Lower leg skin (tissue), 4 donors: Measurements from ENCODE around the gene EDA. TPM values are rescaled to one million over a fixed set of nuclear protein-coding genes. Genes with fewer than 3 reads are reported as not detected.
"Not testable (repeated sequence)": the region's sequence is repeated elsewhere in the genome, so short reads cannot be mapped to it uniquely, and the experiment has no call there.

Experiments
- DNase-seq, 2 donors: peaks; one replicate each; pipeline ENCODE4 v3.0.0-alpha.2; 2019; ENCODE audit warnings: low spot score in 2 of 2
- H3K4me3 ChIP-seq: fragments of 200-600 bp; sonication (generic); 2 replicates; pipeline ENCODE4 v1.5.1; 2017; ENCODE audit warnings: mild to moderate bottlenecking, low read depth; ENCODE audit not compliant: poor library complexity, severe bottlenecking
- POLR2A ChIP-seq, 2 donors: fragments of 450-650 bp; IDR thresholded peaks; one replicate each; pipeline ENCODE4 v1.6.1; 2016 to 2017; ENCODE audit warnings: antibody characterized with exemption in 2 of 2, mild to moderate bottlenecking in 1 of 2, moderate library complexity in 1 of 2
- WGBS, 2 donors: methylation state at CpG; one replicate each; pipeline ENCODE4 v1.1.5; 2018; 5-methylcytosine and 5-hydroxymethylcytosine counted together
- intact Hi-C: fragments of 100-400 bp; cut with DNase I; formaldehyde crosslinking; loops from one replicate; pipeline ENCODE4 v1.15.0; 2023; ENCODE audit warnings: low total_unique reads
- total RNA-seq, 4 donors: library from RNA; depleted of rRNA; stranded (reverse); fragments of >200 nt; gene quantifications; one replicate each; pipeline ENCODE4 v1.1.0, GENCODE V29; 2016
- TF ChIP-seq, protein P1 (sequence below), 3 donors: fragments of 450-650 bp; IDR thresholded peaks; one replicate each; pipeline ENCODE4 v1.5.1; 2016; ENCODE audit warnings: antibody characterized with exemption in 3 of 3, mild to moderate bottlenecking in 3 of 3, moderate library complexity in 2 of 3

EDA gene
- total RNA-seq, 4 donors from 2014 or later = 3.0 to 9.9 (median 4.5) TPM

DNA sequence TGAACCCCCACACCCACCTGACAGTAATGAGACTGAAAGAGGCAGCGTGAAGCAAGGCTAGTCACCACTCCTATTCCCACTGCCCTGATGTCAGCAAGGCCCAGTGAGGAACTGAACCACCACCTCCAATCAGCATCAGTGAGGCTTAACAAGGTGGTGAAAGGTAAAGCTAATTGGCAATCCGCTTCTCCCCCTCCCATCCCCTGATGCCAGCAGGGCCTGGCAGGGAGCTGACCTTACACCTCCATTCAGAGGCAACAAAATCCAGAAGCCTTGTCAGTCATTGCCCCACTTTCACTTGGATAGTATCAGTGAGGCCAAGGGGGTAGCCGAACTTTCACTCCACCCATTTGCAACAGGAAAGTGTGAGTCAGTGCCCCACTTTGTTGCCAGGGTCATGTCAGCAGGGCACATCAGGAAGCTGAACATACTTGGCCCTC, 373.1 kb downstream of the EDA start:
- no peak for DNase-seq
- intact Hi-C loops = no loop called here
- 60 to 72% methylated on average over 3 of the region's 3 CpGs for WGBS, 2 donors
- H3K4me3 ChIP-seq = no peak overlapping the region
- TF ChIP-seq POLR2A (IDR thresholded peaks at IDR 0.05) = no peak
- TF ChIP-seq, protein P1, sequence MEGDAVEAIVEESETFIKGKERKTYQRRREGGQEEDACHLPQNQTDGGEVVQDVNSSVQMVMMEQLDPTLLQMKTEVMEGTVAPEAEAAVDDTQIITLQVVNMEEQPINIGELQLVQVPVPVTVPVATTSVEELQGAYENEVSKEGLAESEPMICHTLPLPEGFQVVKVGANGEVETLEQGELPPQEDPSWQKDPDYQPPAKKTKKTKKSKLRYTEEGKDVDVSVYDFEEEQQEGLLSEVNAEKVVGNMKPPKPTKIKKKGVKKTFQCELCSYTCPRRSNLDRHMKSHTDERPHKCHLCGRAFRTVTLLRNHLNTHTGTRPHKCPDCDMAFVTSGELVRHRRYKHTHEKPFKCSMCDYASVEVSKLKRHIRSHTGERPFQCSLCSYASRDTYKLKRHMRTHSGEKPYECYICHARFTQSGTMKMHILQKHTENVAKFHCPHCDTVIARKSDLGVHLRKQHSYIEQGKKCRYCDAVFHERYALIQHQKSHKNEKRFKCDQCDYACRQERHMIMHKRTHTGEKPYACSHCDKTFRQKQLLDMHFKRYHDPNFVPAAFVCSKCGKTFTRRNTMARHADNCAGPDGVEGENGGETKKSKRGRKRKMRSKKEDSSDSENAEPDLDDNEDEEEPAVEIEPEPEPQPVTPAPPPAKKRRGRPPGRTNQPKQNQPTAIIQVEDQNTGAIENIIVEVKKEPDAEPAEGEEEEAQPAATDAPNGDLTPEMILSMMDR (IDR thresholded peaks at IDR 0.05) = no peak

DNA sequence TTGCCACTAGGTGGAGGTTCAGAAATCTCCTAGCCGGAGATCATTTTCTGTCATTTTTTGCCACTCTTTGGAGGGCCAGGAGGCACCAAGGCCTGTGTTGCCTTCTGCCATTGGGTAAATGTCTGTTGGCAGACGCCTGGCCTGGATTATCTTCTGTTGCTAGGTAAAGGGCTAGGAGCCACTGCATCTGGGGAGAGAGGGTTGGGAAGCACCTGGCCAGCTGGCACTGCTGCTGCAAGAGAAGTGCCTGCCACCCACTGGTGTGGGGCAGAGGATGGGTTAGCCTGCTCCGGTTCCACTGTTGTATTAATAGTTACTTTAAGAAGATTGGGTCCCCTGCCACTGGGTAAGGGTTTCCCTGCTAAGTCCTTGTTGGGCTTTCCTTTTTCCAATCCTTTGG, 375.8 kb downstream of the EDA start:
- TF ChIP-seq, protein P1 (IDR thresholded peaks at IDR 0.05) = no peak
- no peak for TF ChIP-seq POLR2A (IDR thresholded peaks at IDR 0.05)
- intact Hi-C loops = no loop called here
- H3K4me3 ChIP-seq = no peak overlapping the region
- no peak for DNase-seq
- 86 to 90% methylated on average over 3 of the region's 3 CpGs for WGBS, 2 donors

DNA sequence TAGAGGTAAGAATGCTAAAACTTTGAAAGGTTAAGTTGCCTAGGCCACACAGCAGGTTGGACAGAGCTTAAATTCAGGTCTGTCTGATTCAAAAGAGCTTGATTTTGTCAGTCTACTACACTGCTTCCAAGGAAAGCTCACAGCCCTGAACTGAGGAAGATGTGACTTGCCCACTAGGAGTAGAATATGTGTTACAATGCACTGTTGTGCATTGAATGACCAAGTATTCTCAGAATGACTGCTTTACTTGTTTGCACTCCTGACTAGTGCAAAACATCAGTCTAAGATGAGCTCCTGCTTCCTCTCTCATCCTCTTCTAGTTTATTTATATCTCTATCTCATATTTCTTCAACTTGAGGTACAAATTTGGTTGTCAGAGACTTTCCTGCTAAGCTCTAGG, 377.6 kb downstream of the EDA start:
- TF ChIP-seq, protein P1 (IDR thresholded peaks at IDR 0.05) = no peak
- TF ChIP-seq POLR2A (IDR thresholded peaks at IDR 0.05) = no peak
- H3K4me3 ChIP-seq = no peak overlapping the region
- intact Hi-C loops = no loop called here
- DNase-seq = no peak

DNA sequence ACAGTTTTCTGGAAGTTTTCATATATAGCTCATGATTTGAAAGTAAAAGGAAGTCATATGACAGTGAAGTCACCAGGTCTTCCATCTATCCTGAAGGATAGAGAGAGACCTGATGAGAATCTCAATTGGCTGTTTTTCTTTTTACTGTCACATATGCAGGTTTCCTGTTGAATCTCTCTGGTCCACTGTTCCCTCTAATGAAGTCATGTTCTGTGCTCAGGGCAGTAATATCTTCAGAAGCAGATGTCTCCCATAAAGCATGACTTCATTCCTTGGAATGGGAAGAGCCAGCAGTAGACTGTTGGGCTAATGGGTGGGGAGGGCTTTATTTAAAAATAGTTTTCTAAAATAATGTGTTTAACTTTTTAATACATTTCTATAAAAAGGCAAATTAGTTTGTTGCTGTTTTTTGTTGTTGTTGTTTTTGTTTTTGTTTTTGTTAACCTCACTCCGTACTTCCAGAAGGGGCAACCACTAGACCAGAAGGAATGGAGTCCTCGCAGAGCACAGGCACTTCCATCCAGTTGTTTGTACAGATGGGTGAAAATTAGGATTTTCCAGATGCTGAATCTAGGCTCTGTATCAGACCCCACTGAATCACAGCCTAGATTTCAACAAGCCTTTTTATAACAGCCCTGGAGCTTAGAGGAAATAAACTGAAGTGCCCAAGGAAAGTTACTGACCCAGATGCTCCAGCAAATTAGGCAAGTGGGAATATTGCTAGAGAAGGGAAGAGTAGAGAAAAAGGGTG, 379.6 kb downstream of the EDA start:
- no peak for DNase-seq
- 55 to 80% methylated on average over 2 of the region's 2 CpGs for WGBS, 2 donors
- TF ChIP-seq POLR2A (IDR thresholded peaks at IDR 0.05) = no peak
- TF ChIP-seq, protein P1 (IDR thresholded peaks at IDR 0.05) = no peak
- no peak overlapping the region for H3K4me3 ChIP-seq
- intact Hi-C loops = no loop called here

DNA sequence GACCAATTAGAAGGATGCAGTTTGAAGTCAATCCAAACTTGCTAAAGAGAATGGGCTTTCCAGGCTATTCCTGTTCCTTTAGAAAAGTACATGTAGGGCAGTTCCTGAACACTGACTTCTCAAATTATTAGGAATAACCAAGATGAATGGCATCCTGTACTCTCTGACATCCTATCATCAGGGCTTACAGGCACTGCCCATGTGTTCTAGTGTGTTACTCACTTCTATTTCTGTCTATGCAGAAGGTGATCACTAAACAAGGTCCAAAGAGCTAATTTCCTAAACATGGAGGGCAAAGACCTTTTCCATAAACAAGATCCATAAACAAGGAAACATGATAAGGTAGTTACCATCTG, 380.2 kb downstream of the EDA start:
- intact Hi-C loops = no loop called here
- DNase-seq = no peak
- H3K4me3 ChIP-seq = no peak overlapping the region
- no peak for TF ChIP-seq POLR2A (IDR thresholded peaks at IDR 0.05)
- TF ChIP-seq, protein P1 (IDR thresholded peaks at IDR 0.05) = no peak

DNA sequence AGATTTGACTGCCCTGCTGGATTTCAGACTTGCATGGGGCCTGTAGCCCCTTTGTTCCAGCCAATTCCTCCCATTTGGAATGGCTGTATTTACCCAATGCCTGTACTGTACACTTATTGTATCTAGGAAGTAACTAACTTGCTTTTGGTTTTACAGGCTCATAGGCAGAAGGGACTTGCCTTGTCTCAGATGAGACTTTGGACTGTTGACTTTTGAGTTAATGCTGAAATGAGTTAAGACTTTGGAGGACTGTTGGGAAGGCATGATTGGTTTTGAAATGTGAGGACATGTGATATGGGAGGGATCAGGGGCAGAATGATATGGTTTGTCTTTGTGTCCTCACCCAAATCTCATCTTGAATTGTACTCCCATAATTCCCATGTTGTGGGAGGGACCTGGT, 382.4 kb downstream of the EDA start:
- H3K4me3 ChIP-seq, intact Hi-C loops, DNase-seq: not testable (repeated sequence)
